ENCODE measurements around the gene HIPK3.
"Not testable (repeated sequence)": the region's sequence is repeated elsewhere in the genome, so short reads cannot be mapped to it uniquely, and the experiment has no call there.

HIPK3 gene

DNA sequence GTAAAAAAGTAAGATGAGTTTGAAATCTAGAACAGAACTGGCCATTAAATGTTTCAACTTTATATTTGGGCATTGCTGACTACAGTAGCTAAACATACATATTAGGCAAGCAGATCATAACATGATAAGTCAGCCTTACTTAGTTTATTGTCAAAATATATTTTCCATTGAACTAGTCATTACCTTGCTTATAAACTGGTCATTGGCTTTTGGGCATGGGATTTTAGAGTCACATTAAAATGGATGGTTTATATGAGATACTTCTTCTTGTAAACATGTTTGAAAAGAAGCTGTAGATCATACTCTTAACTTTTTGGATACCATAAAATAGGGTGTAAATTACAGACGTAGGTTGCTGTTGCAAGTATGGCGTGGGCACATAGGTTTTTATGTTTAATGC lies 2.7 kb downstream of the HIPK3 start:
- no peak for DNase-seq

DNA sequence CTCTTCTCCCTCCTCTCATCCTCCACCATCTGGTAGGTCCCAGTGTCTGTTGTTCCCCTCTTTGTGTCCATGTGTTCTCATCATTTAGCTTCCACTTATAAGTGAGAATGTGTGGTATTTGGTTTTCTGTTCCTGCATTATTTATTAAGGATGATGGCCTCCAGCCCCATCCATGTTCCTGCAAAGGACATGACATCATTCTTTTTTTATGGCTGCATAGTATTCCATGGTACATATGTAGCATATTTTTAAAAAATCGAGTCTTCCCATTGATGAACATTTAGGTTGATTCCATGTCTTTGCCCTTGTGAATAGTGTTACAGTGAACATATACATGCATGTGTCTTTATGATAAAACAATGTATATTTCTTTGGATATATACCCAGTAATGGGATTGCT lies 4.2 kb downstream of the HIPK3 start:
- DNase-seq = not testable (repeated sequence)

DNA sequence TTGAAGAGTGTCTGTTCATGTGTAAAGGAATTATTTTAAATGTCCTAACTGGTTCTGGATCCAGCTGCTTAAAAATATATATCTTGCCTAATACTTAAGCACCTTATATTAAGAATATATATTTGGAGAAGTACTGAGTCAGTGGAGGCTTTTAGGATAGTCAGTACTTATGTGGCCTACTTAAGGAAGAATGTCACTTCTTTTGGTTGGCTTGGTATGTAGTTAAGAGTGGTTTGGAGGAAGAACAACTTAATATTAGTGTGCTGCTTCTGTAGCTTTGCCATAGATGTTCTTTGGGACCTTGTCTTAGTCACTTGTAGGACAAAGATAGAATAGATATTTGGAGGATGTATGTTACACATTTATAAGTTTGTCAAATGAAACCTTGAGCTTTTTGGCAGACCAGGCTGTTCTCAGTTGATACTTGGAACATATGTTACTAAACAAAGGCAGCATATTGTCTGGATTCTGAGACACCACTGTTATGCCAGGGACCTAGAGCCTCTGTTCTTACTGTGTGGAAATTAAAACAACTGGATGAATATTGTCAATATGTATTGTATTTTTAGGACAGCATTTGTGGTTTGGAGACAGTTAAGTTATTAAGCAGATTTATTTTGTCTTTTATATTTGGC lies 4.9 kb downstream of the HIPK3 start:
- no peak for DNase-seq

DNA sequence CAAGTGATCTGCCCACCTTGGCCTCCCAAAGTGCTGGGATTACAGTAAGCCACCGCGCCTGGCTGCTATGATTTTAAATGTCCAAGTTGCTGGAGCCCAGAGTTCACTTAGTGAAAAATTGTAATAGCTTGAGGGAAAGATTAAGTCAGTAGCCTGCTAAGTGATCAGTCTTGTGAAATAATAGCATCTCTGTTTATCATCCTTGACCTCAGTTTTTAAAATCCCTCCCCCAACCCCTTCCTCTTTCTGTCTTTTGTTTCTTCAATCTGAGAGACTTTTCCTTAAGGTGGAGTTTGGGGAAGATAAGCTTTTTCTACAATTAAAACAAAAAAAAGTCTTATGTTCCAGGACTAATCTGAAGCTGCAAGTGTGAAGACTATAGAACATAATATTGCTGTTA lies 6.4 kb downstream of the HIPK3 start:
- DNase-seq = no peak

DNA sequence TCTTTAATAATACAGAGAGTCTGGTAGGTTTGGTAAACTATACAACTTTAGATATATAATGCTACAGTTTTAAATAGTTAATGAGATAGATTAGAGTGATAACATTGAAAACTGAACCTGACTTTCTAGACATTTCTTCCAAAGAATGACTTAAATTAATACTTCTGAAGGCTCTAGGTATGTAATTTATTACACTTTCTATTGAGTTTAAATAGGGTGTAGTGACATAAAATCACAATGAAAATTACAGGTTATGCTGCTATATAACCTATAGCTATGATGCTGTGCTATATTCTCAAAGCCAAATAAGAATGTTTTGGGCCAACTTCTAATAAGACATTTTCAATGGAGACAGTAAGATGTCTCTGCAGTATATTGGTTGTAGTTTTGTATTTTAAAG lies 7.7 kb downstream of the HIPK3 start:
- no peak for DNase-seq

DNA sequence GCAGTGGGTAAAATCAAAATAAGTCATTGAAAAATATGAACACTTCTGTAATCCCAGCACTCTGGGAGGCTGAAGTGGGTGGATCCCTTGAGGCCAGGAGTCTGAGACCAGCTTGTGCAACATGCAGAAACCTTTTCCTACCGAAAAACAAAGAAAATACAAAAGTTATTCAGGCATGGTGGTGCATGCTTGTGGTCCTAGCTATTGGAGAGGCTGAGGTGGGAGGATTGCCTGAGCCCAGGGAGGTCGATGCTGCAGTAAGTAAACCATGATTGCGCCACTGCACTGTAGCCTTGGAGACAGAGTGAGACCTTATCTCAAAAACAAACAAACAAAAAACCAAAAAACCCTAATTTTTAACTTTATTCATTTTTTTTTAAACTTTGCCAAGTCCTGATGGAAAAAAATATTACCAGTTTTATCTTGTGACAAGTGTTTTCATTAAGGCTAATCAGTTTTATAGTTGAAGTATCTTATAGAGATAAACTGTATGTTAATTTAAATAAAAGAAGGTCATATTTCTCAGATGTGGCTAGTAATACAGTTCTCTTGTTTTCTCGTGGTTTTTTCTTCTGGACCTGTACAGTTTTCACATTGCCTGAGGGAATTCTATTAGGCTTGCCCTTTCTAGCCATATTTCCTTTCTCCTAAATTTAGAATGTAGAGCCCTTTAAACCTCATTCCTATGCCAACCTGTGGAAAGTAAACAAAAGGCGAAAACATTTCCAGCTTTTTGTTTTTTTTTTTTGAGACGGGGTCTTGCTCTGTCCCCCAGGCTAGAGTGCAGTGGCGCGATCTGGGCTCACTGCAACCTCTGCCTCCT lies 9.4 kb downstream of the HIPK3 start:
- no peak for DNase-seq

DNA sequence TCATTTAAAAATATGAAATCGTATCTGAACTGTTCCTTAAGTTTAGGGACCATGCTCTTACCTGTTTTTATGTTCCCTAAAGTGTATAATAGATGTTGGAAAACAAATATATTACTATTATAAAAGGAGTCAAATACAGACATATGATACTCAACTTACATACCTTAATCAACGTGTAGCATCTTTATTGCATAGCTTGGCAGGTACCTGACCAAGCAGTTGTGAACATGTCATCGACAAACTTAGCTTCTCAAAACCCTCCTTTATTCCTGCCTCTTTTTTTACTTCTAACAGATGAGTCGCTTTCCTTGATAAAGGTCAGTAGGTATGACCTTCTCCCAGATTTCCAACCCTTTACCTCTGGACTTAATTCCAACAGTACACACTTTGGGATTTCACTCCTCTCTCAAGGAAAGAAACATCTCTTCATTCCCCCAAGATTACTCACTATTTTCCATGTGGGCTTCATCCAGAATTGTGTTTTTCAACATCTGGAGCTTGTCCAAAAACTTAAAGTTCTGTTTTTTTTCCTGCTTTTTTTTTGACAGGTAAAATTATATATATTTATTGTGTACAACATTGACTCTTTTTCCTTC lies 11.9 kb downstream of the HIPK3 start:
- no peak for DNase-seq

DNA sequence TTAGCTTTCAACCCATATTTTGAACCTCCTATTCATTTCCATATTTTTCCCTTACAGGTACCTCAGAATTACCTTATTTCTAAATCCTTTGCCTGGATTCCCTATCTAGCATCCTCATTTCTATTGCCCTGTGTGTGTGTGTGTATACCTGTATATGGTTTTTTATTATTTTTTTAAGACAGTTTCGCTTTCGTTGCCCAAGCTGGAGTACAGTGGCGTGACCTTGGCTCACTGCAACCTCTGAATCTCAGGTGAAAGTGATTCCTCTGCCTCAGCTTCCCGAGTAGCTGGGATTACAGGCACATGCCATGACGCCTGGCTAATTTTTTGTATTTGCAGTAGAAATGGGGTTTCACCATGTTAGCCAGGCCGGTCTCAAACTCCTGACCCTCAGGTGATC lies 12.6 kb downstream of the HIPK3 start:
- DNase-seq = no peak

DNA sequence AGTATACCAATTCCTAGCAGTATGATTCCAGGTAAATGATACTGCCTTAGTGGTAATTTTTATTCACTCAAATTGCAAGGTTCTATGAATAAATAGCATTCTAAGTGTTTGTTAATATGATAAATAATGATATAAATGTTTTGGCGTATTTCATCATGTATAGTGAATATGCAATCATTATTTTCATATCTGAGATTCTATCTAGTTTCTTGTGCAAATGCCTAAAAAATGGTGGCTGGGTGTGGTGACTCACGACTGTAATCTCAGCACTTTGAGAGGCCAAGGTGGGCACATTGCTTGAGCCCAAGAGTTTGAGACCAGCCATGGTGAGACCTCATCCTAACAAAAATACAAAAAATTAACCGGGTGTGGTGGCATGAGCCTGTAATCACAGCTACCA lies 13.9 kb downstream of the HIPK3 start:
- no peak for DNase-seq

DNA sequence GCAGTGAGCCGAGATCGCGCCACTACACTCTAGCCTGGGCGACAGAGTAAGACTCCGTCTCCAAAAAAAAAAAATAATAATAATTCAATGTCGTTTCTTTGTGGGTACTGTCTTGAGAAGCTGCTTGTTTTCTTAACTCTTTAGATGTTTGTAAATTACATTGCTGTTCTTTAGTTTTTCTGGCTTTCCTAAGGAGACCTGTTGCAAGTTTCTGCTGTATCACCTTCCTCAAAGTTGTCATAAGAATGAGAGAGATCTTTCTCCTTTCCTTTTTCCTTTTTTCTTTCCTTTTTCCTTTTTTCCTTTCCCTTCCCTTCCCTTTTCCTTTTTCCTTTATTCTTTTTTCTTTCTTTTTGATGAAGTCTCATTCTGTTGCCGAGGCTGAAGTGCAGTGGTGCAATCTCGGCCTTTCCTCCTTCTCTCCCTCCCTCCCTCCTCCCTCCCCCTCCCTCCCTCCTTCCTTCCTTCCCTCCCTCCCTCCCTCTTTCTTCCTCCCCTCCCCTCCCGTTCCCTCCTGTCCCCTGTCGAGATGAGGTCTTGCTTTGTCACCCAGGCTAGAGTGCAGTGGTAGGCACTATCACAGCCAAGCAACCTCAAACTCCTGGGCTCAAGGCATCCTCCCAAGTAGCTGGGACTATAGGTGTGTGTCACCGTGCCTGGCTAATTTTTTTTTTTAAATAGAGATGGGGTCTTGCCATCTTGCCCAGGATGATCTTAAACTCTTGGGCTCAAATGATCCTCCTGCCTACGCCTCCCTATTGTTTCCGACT lies 15.3 kb downstream of the HIPK3 start:
- DNase-seq = no peak

DNA sequence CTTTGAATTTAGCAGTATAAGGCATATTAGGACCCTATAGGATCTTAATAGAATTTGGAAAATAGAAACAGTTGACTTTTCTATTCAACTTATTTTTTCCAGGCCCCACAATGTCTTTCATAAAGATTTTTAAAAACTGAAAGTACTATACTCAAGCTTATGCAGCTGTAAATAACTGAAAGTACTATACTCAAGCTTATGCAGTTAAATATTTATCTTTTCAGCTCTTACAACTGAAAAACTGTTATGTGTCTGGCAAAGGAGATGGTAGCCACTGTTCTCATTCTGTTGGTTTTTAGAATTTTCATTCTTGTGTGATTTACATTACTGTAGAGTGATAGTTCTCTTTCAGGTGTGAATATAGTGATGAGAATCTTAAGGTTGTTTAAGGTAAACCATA lies 16.5 kb downstream of the HIPK3 start:
- no peak for DNase-seq

DNA sequence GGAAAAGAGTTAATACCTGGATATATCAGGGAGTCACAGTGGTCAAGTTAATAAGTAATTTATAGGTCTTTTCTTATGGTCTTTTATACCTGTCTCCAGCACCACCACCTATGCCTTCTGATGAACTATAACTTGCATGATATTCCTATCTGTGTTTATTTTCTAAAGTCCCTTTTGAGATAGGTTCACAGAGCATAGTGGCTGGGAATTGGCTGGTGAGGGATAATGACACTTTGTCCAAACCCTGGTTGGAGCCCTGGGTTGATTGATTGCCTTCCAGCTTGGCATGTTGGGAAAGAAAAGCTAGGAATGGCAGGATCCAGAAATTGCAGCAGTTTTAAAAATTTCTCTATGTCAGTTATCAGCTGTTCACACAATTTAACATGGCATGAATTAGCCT lies 23.2 kb downstream of the HIPK3 start:
- no peak for DNase-seq

DNA sequence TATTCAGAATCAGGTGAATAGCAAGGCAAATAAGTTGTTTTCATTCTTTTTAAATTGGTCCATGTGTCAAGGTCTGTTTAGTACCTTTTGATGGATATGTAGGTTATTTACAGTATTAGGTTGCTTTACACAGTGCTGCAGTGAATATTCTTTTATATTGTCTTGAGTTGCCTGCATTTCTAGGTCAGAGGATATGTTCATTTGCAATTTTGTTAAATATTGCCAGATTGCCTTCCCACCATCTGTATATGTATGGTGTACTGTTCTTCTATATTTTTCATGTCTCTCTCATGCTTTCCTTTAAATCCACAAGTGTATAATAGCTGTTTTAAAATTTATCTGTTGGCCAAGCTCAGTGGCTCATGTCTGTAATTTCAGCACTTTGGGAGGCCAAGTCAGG lies 24.6 kb downstream of the HIPK3 start:
- no peak for DNase-seq

DNA sequence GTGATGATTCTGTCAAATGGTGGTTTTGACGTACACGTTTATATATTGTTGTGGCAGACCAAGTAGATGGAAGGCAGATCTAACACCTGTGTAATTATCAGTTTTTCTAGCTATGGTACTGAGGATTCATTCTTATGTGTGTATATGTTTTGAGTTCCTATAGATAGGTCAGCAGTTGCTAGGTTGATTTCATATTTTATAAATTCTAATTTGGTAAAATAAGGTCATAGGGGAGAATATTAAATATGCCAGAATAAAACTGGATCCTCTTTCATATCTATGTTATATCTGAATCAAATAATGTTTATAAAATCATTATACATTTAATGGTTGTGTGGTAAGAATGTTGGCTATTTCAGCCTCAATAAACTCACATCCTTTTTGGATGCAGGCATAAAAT lies 27.6 kb downstream of the HIPK3 start:
- no peak for DNase-seq

DNA sequence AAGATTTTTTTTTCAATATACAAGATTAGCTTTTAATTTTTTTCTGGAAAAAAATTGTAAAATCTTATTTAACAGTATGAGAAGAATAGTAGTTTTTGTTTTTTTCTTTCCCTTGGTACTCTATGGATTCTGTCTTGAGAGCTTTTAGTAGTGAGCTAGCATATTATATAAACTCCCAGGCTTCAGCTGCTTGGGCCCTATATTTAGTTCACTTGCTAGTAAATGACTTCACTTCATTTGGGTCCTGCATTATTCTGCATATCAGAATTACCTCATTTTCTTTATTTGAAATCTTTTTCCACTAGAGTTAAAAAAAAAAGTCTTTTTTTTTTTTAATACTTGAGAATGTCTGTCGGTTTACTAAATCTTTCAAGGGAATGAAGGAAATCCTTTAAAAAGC lies 33.1 kb downstream of the HIPK3 start:
- DNase-seq = no peak

DNA sequence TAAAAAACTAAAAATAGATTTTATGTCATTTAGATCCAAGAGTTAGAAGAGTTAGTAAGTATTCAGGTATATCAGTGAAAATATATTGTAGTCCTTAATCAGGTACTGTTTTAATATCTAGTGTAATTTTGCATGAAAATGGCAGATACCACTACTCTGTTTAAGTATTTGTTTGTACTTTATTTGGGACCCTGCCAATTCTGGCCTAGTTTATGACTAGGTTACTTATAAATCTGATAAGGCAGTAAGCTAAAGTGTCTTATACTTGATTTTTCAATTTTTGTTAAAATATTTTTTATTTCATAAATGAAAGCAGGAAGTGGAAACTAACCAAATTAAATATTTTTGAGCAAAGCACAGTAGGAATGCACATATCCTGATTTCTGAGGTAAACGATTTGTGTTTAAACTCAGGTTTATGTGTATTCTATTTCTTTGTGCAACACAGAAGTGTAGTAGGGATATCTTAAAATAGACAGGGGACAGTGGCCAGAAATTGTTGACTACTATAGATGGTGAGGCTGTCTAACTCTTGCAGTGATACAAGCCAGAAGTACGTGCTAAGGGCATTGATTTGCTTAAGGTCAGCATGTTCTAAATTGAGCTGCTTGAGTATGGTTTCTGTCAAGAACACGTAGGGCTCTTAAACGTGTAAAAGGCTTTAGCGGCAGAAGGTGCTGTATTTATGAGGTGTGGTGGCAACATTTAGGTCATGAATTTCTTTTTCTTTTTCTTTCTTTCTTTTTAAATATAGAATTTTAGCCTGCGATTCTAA lies 34.0 kb downstream of the HIPK3 start:
- no peak for DNase-seq

DNA sequence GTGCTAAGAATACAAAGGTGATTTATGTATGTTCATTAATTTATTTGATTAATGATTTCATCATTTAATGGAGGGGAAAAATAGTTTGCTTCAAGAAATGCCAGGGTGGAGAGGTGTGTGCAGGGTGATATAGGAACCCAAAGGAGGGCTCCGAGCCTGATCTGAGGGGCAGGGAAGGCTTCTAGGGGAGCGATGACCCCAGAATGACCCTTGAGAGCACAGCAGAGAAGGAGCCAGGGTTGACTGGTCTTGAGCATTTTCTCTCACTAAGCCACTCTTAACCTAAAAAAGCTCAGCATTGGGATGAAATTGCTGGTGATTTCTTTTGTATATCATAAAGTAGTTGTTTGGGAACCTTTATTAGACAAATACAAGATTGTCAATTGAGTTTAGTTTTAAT lies 35.1 kb downstream of the HIPK3 start:
- no peak for DNase-seq

DNA sequence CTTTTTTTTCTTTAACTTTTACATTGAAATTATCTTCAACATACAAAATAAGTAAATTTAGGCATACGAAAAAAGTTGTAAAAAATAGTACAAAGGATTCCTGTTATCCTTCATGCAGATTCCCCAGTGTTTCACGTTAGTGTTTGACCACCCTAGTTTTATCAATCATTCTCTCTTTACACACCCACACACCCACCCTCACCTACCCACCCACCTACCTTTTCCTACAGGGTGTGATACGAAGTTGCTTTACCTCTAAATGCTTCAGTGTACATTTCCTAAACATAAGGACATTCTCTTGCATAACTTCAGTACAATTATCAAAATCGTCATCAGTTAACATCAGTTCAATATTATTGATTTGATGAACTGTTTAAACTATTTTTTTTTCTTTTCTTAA lies 37.0 kb downstream of the HIPK3 start:
- no peak for DNase-seq

DNA sequence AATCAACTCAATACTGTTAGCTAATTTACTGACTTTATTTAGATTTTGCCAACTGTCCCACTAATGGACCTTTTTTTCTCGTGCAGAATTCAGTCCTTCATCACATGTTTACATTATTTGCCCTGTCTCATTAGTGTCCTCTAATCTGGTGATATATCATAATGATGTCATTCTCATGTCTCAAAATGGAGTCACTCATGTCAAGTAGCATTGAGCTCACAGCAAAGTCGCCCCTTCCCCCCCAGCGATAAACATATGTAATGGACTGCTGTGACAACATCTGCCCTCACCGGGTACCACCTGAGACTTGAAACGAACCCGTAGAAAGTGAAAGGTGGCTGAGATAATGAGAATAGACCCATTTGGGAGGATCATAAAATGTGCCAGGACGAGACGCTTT lies 37.6 kb downstream of the HIPK3 start:
- no peak for DNase-seq

DNA sequence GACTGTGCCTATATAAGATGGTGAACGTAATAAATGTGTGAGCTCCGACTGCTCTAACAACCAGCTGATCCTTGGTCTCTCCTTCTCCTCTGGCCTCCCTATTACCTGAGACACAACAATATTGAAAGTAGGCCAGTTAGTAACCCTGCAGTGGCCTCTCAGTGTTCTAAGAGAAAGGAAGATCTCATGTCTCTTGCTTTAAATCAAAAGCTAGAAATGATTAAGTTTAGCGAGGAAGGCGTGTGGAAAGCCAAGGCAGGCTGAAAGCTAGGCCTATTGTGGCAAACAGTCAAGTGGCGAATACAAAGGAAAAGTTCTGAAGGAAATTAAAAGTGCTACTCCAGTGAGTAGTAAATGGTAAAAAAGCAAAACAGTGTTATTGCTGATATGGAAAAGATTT lies 39.5 kb downstream of the HIPK3 start:
- DNase-seq = no peak

DNA sequence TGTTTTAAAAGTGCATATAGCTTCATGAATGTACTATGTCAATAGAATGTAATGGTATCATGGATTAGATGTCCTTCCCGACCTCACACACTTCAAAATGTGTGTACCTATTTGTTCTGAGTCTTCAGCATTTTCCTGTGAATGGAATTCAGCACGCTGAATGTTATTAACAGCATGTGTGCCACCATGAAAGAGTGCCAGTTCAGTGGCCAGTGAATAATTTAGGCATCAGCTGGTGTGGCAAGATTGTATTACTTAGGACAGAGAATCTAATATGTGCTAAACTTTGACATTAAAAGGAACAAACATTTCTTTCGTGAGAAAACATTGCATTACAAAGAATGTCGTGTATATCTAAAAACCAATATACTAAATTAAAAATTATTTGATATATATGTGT lies 46.4 kb downstream of the HIPK3 start:
- DNase-seq = no peak

DNA sequence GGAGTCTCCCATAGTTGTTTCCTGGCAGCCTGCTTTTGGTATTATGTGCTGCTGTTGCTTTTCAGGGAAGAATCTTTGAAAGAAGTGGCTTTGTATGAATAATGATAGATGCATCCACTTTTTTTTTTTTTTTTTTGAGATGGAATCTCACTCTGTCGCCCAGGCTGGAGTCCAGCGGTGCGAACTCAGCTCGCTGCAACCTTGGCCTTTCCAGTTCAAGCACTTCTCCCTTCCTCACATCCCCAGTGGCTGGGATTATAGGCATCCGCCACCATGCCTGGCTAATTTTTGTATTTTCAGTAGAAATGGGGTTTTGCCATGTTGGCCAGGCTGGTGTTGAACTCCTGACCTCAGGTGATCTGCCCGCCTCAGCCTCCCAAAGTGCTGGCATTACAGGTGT lies 49.6 kb downstream of the HIPK3 start:
- not testable (repeated sequence) for DNase-seq

DNA sequence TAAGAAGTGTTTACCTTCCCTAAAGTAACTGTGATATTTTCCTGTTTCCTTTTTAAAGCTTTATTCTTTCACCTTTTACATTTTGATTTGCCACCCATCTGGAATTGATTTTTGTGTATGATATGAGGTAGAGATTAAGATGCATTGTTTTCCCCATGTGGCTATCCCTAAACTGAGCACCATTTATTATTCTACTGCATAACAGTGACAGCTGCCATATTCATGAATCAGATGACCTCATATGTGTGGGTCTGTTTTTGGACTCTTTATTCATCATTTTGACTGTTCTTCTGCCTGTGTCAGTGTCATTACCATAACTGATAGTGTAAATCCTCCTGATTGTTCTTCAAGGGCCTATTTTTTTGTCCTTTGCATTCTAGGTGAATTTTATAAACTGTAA lies 50.8 kb downstream of the HIPK3 start:
- DNase-seq = no peak
